Mononuclear cell (primary cell): Measurements from ENCODE around the gene ELMO3. TPM values are rescaled to one million over a fixed set of nuclear protein-coding genes. Genes with fewer than 3 reads are reported as not detected.

Experiments
- H3K27me3 ChIP-seq: 2 replicates; pipeline ENCODE4 v1.6.0; 2011; ENCODE audit warnings: low read length, control low read depth; ENCODE audit not compliant: insufficient read depth
- H3K4me1 ChIP-seq: 2 replicates; pipeline ENCODE4 v1.5.1; 2011; ENCODE audit warnings: mild to moderate bottlenecking, low read length, control low read depth; ENCODE audit not compliant: insufficient read depth
- H3K4me3 ChIP-seq: 2 replicates; pipeline ENCODE4 v1.5.1; 2011; ENCODE audit warnings: mild to moderate bottlenecking, low read length, moderate library complexity
- H3K9me3 ChIP-seq: 2 replicates; pipeline ENCODE4 v1.5.1; 2011; ENCODE audit warnings: low read depth, mild to moderate bottlenecking, control low read depth, low read length
- total RNA-seq: library from RNA; depleted of rRNA; stranded (reverse); fragments of >200 nt; gene quantifications from one replicate; pipeline ENCODE4 v1.2.3, GENCODE V29; 2012

The ELMO3 gene
- total RNA-seq, 1 donor, result 0.31 TPM

GRCh38 chr16:67184995-67185650, 13.8 kb upstream of the ELMO3 start:
- Histone ChIP-seq H3K9me3 (no peaks in the 10 kb centered on the region), H3K27me3 (no peaks in the 10 kb centered on the region), H3K4me1 (peaks cover 33% of the 10 kb centered on the region), H3K4me3 (peak overlapping the region; percentile 71)

GRCh38 chr16:67185651-67186134, 13.2 kb upstream of the ELMO3 start:
- H3K4me1 ChIP-seq, result peaks cover 33% of the 10 kb centered on the region
- H3K27me3 ChIP-seq, result no peaks in the 10 kb centered on the region
- no peaks in the 10 kb centered on the region for H3K9me3 ChIP-seq
- H3K4me3 ChIP-seq, result peak overlapping the region; percentile 71

- no peak overlapping the region for H3K4me3 ChIP-seq
- H3K27me3 ChIP-seq, result no peaks in the 10 kb centered on the region
- no peaks in the 10 kb centered on the region for H3K9me3 ChIP-seq
- H3K4me1 ChIP-seq, result peaks cover 36% of the 10 kb centered on the region
Measured at GRCh38 chr16:67186550-67186950, 12.4 kb upstream of the ELMO3 start.

- no peaks in the 10 kb centered on the region for H3K27me3 ChIP-seq
- H3K9me3 ChIP-seq, result no peaks in the 10 kb centered on the region
- H3K4me3 ChIP-seq, result no peak overlapping the region
Measured at GRCh38 chr16:67187175-67187890, 11.6 kb upstream of the ELMO3 start.

GRCh38 chr16:67188323-67188722, 10.6 kb upstream of the ELMO3 start:
- Histone ChIP-seq H3K4me1 (peaks cover 39% of the 10 kb centered on the region), H3K9me3 (no peaks in the 10 kb centered on the region), H3K27me3 (no peaks in the 10 kb centered on the region), H3K4me3 (no peak overlapping the region)

More at GRCh38 chr16:67187175-67187890, 11.6 kb upstream of the ELMO3 start:
- H3K4me1 ChIP-seq, result peaks cover 39% of the 10 kb centered on the region

GRCh38 chr16:67188798-67189197, 10.1 kb upstream of the ELMO3 start:
- Histone ChIP-seq H3K4me1 (peaks cover 43% of the 10 kb centered on the region), H3K4me3 (no peak overlapping the region), H3K9me3 (no peaks in the 10 kb centered on the region), H3K27me3 (no peaks in the 10 kb centered on the region)

- Histone ChIP-seq H3K4me3 (no peak within 1 kb of the TSS), H3K27me3 (no peaks in the 10 kb centered on the region), H3K4me1 (peaks cover 39% of the 10 kb centered on the region), H3K9me3 (no peaks in the 10 kb centered on the region)
Measured at GRCh38 chr16:67190041-67190440, 8.9 kb upstream of the ELMO3 start, which contains the start of gene EXOC3L1. Gene EXOC3L1 (minus strand): TSS chr16:67190136. CDS start chr16:67189676, 460 bp downstream.

- Histone ChIP-seq H3K27me3 (no peaks in the 10 kb centered on the region), H3K4me3 (no peak overlapping the region), H3K4me1 (peaks cover 32% of the 10 kb centered on the region), H3K9me3 (no peaks in the 10 kb centered on the region)
Measured at GRCh38 chr16:67190448-67191399, 8.2 kb upstream of the ELMO3 start.

- Histone ChIP-seq H3K4me1 (peaks cover 28% of the 10 kb centered on the region), H3K9me3 (no peaks in the 10 kb centered on the region), H3K4me3 (peak overlapping the region; percentile 96), H3K27me3 (no peaks in the 10 kb centered on the region)
Measured at GRCh38 chr16:67191411-67191994, 7.4 kb upstream of the ELMO3 start.

GRCh38 chr16:67191995-67192681, 6.8 kb upstream of the ELMO3 start, which contains the start of gene E2F4:
Gene E2F4 (plus strand): TSS chr16:67192155. CDS start chr16:67192228, 73 bp downstream.
- Histone ChIP-seq H3K27me3 (no peaks in the 10 kb centered on the region), H3K9me3 (no peaks in the 10 kb centered on the region), H3K4me3 (peak within 1 kb of the TSS; percentile 96), H3K4me1 (peaks cover 28% of the 10 kb centered on the region)

GRCh38 chr16:67192781-67193361, 6.1 kb upstream of the ELMO3 start:
- H3K4me1 ChIP-seq, result peaks cover 28% of the 10 kb centered on the region
- no peaks in the 10 kb centered on the region for H3K9me3 ChIP-seq
- H3K4me3 ChIP-seq, result peak overlapping the region; percentile 96
- no peaks in the 10 kb centered on the region for H3K27me3 ChIP-seq

GRCh38 chr16:67193536-67193935, 5.4 kb upstream of the ELMO3 start:
- Histone ChIP-seq H3K9me3 (no peaks in the 10 kb centered on the region), H3K27me3 (no peaks in the 10 kb centered on the region), H3K4me3 (no peak overlapping the region), H3K4me1 (peaks cover 28% of the 10 kb centered on the region)

GRCh38 chr16:67194260-67194659, 4.7 kb upstream of the ELMO3 start:
- H3K4me3 ChIP-seq, result no peak overlapping the region
- H3K9me3 ChIP-seq, result no peaks in the 10 kb centered on the region
- H3K4me1 ChIP-seq, result peaks cover 28% of the 10 kb centered on the region
- no peaks in the 10 kb centered on the region for H3K27me3 ChIP-seq

- Histone ChIP-seq H3K27me3 (no peaks in the 10 kb centered on the region), H3K4me1 (peaks cover 28% of the 10 kb centered on the region), H3K9me3 (no peaks in the 10 kb centered on the region), H3K4me3 (no peak overlapping the region)
Measured at GRCh38 chr16:67195676-67196075, 3.3 kb upstream of the ELMO3 start.
